ENCODE measurements around the gene SH3BGRL2. TPM values are rescaled to one million over a fixed set of nuclear protein-coding genes. Genes with fewer than 3 reads are reported as not detected.

SH3BGRL2 gene
- total RNA-seq, 4 donors from 2014 or later: 34.2 to 102 (median 56.6) TPM

GRCh38 chr6:79704200-79704599, 73.1 kb downstream of the SH3BGRL2 start:
- no peak overlapping the region for H3K27ac ChIP-seq
- WGBS, 2 donors: 89% methylated on average over 2 of the region's 2 CpGs

DNA sequence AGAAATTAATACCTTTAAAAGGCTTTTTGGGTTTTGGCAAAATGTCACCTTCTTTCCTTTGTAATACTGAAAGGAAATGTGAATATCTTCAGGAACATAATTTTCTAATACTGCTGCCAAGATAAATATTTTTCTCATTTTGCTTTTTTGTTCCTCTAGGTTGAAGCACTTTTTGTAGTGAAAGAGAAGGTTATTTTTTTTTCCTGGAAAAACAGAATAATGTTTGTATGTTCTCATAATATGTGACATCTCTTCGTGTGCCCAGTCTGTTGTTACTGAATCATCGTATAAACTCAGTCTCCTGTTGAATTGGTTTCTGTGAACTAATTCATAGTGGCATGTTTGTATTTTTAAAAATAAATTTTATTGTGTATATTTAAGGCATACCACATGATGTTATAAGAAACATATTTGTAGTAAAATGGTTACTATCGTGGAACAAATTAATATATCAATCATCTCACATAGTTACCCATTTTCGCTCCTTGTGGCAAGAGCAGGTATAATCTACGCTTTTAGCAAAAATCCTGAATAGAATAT, 74.4 kb downstream of the SH3BGRL2 start:
- intact Hi-C loops (cut with DNase I): no loop called here
- H3K27ac ChIP-seq: no peak overlapping the region
- H3K4me1 ChIP-seq: peaks cover 0 to 6% (median 0%) of the 10 kb centered on the region in 3 donors
- no peaks in the 10 kb centered on the region for H3K27me3 ChIP-seq
- 76 to 78% methylated on average over 5 of the region's 5 CpGs for WGBS, 2 donors
- no peaks in the 10 kb centered on the region for H3K9me3 ChIP-seq
- H3K4me3 ChIP-seq: no peak overlapping the region
- no peak for DNase-seq
- TF ChIP-seq CTCF (IDR thresholded peaks at IDR 0.05): no peak
- TF ChIP-seq POLR2A (IDR thresholded peaks at IDR 0.05): no peak
- peaks cover 0 to 11% (median 4%) of the 10 kb centered on the region in 3 donors for H3K36me3 ChIP-seq

More at GRCh38 chr6:79704200-79704599, 73.1 kb downstream of the SH3BGRL2 start:
- no peak for DNase-seq
- no peaks in the 10 kb centered on the region for H3K9me3 ChIP-seq
- H3K36me3 ChIP-seq: peaks cover 0 to 19% (median 4%) of the 10 kb centered on the region in 3 donors
- H3K4me1 ChIP-seq: no peaks in the 10 kb centered on the region
- H3K4me3 ChIP-seq: no peak overlapping the region
- TF ChIP-seq POLR2A (IDR thresholded peaks at IDR 0.05) (no peak), CTCF (IDR thresholded peaks at IDR 0.05) (no peak)
- intact Hi-C loops (cut with DNase I): no loop called here
- no peaks in the 10 kb centered on the region for H3K27me3 ChIP-seq

GRCh38 chr6:79706527-79706926, 75.4 kb downstream of the SH3BGRL2 start:
- H3K27ac ChIP-seq: no peak overlapping the region
- intact Hi-C loops (cut with DNase I): no loop called here
- DNase-seq: no peak
- H3K4me3 ChIP-seq: no peak overlapping the region
- peaks cover 0 to 11% (median 4%) of the 10 kb centered on the region in 3 donors for H3K36me3 ChIP-seq
- TF ChIP-seq CTCF (IDR thresholded peaks at IDR 0.05) (no peak), POLR2A (IDR thresholded peaks at IDR 0.05) (no peak)
- H3K4me1 ChIP-seq: peaks cover 0 to 16% (median 0%) of the 10 kb centered on the region in 3 donors
- WGBS, 2 donors: 62 to 71% methylated on average over 3 of the region's 3 CpGs
- no peaks in the 10 kb centered on the region for H3K27me3 ChIP-seq
- no peaks in the 10 kb centered on the region for H3K9me3 ChIP-seq

GRCh38 chr6:79707621-79708020, 76.5 kb downstream of the SH3BGRL2 start:
- WGBS, 2 donors: 72 to 89% methylated on average over 1 of the region's 1 CpG
- Histone ChIP-seq H3K4me3 (no peak overlapping the region), H3K36me3 (peaks cover 0 to 6% (median 4%) of the 10 kb centered on the region in 3 donors), H3K27me3 (no peaks in the 10 kb centered on the region), H3K27ac (no peak overlapping the region), H3K9me3 (no peaks in the 10 kb centered on the region), H3K4me1 (peaks cover 0 to 24% (median 0%) of the 10 kb centered on the region in 3 donors)
- TF ChIP-seq CTCF (IDR thresholded peaks at IDR 0.05) (no peak), POLR2A (IDR thresholded peaks at IDR 0.05) (no peak)
- DNase-seq: no peak
- intact Hi-C loops (cut with DNase I): no loop called here

- DNase-seq: no peak
- TF ChIP-seq POLR2A (IDR thresholded peaks at IDR 0.05) (no peak), CTCF (IDR thresholded peaks at IDR 0.05) (no peak)
- no peaks in the 10 kb centered on the region for H3K27me3 ChIP-seq
- intact Hi-C loops (cut with DNase I): no loop called here
- no peaks in the 10 kb centered on the region for H3K9me3 ChIP-seq
- 68 to 70% methylated on average over 3 of the region's 3 CpGs for WGBS, 2 donors
- peaks cover 0 to 24% (median 0%) of the 10 kb centered on the region in 3 donors for H3K4me1 ChIP-seq
- no peak overlapping the region for H3K27ac ChIP-seq
- no peak overlapping the region for H3K4me3 ChIP-seq
- no peaks in the 10 kb centered on the region for H3K36me3 ChIP-seq
Observed at GRCh38 chr6:79708095-79708791, 77.1 kb downstream of the SH3BGRL2 start.
